SK-N-SH treated with all-trans-retinoic acid at 6 μM for 48 hours (cell line): ENCODE data around the gene MUC7.

Experiments
- ATAC-seq: fragments of 200-7000 bp; cut with Tn5 transposase; 3 replicates; pipeline ENCODE4 v1.9.1; 2020; ENCODE audit warnings: mild to moderate bottlenecking, moderate library complexity
- ARNTL ChIP-seq: fragments of 450-650 bp; formaldehyde crosslinking; IDR thresholded peaks from 2 replicates; pipeline ENCODE4 v1.5.0; 2020; ENCODE audit warnings: low read depth, mild to moderate bottlenecking, moderate library complexity, borderline replicate concordance
- BACH2 ChIP-seq: fragments of 250-450 bp; sonication (Bioruptor Pico); IDR thresholded peaks from 2 replicates; pipeline ENCODE4 v1.9.0; 2021; ENCODE audit warnings: mild to moderate bottlenecking, borderline replicate concordance
- CREB5 ChIP-seq: fragments of 250-450 bp; sonication (Bioruptor Pico); IDR thresholded peaks from 2 replicates; pipeline ENCODE4 v1.5.1; 2020; ENCODE audit warnings: low read depth, mild to moderate bottlenecking, moderate library complexity
- CSDC2 ChIP-seq: fragments of 250-450 bp; sonication (Bioruptor Pico); IDR thresholded peaks from 2 replicates; pipeline ENCODE4 v1.5.0; 2020; ENCODE audit warnings: mild to moderate bottlenecking, moderate library complexity
- CSRNP3 ChIP-seq: fragments of 250-450 bp; sonication (Bioruptor Pico); IDR thresholded peaks from 2 replicates; pipeline ENCODE4 v1.5.1; 2021; ENCODE audit warnings: mild to moderate bottlenecking, moderate library complexity
- ESRRG ChIP-seq: fragments of 250-450 bp; sonication (Bioruptor Pico); IDR thresholded peaks from 2 replicates; pipeline ENCODE4 v1.6.1; 2021; ENCODE audit warnings: mild to moderate bottlenecking
- GLIS3 ChIP-seq: fragments of 250-450 bp; sonication (Bioruptor Pico); IDR thresholded peaks from 2 replicates; pipeline ENCODE4 v1.5.0; 2020; ENCODE audit warnings: mild to moderate bottlenecking, moderate library complexity
- ISL1 ChIP-seq: fragments of 250-450 bp; sonication (Bioruptor Pico); IDR thresholded peaks from 2 replicates; pipeline ENCODE4 v2.1.2; 2022; ENCODE audit warnings: mild to moderate bottlenecking, moderate library complexity
- OSR1 ChIP-seq: fragments of 250-450 bp; sonication (Bioruptor Pico); IDR thresholded peaks from 2 replicates; pipeline ENCODE4 v1.8.0; 2022; ENCODE audit warnings: moderate library complexity, mild to moderate bottlenecking, inconsistent platforms
- PATZ1 ChIP-seq: fragments of 250-450 bp; sonication (Bioruptor Pico); IDR thresholded peaks from 2 replicates; pipeline ENCODE4 v1.8.0; 2020; ENCODE audit warnings: mild to moderate bottlenecking, moderate library complexity, borderline replicate concordance
- POU6F1 ChIP-seq: fragments of 250-450 bp; sonication (Bioruptor Pico); IDR thresholded peaks from 2 replicates; pipeline ENCODE4 v1.8.0; 2021; ENCODE audit warnings: low read depth, mild to moderate bottlenecking, moderate library complexity, borderline replicate concordance
- PPARA ChIP-seq: fragments of 250-450 bp; sonication (Bioruptor Pico); IDR thresholded peaks from 2 replicates; pipeline ENCODE4 v1.5.0; 2020; ENCODE audit warnings: mild to moderate bottlenecking, borderline replicate concordance
- RARB ChIP-seq: fragments of 250-450 bp; sonication (Bioruptor Pico); IDR thresholded peaks from 2 replicates; pipeline ENCODE4 v1.8.0; 2021; ENCODE audit warnings: mild to moderate bottlenecking, moderate library complexity
- SNAI2 ChIP-seq: fragments of 250-450 bp; sonication (Bioruptor Pico); IDR thresholded peaks from 2 replicates; pipeline ENCODE4 v1.5.0; 2020; ENCODE audit warnings: mild to moderate bottlenecking, moderate library complexity
- TCF4 ChIP-seq: fragments of 250-450 bp; sonication (Bioruptor Pico); IDR thresholded peaks from 2 replicates; pipeline ENCODE4 v1.8.0; 2021; ENCODE audit warnings: mild to moderate bottlenecking, moderate library complexity, borderline replicate concordance
- TOX ChIP-seq: fragments of 250-450 bp; sonication (Bioruptor Pico); IDR thresholded peaks from 2 replicates; pipeline ENCODE4 v1.8.0; 2021; ENCODE audit warnings: mild to moderate bottlenecking, moderate library complexity, borderline replicate concordance
- TSHZ2 ChIP-seq: fragments of 250-450 bp; sonication (Bioruptor Pico); IDR thresholded peaks from 2 replicates; pipeline ENCODE4 v1.5.0; 2020; ENCODE audit warnings: mild to moderate bottlenecking, moderate library complexity
- ZC3H10 ChIP-seq: fragments of 250-450 bp; sonication (Bioruptor Pico); IDR thresholded peaks from 2 replicates; pipeline ENCODE4 v1.5.1; 2021; ENCODE audit warnings: mild to moderate bottlenecking, moderate library complexity
- ZFP3 ChIP-seq: fragments of 250-450 bp; sonication (Bioruptor Pico); IDR thresholded peaks from 2 replicates; pipeline ENCODE4 v1.5.0; 2020; ENCODE audit warnings: mild to moderate bottlenecking, moderate library complexity
- ZNF70 ChIP-seq: fragments of 450-650 bp; formaldehyde crosslinking; IDR thresholded peaks from 2 replicates; pipeline ENCODE4 v1.5.0; 2020; ENCODE audit warnings: mild to moderate bottlenecking, moderate library complexity
- ZNF8 ChIP-seq: fragments of 450-650 bp; formaldehyde crosslinking; IDR thresholded peaks from 2 replicates; pipeline ENCODE4 v1.5.0; 2020; ENCODE audit warnings: mild to moderate bottlenecking, moderate library complexity

MUC7 gene

GRCh38 chr4:70530997-70531396, 59.0 kb downstream of the MUC7 start:
- no peak for ATAC-seq
- TF ChIP-seq CSRNP3 = no peak
- no peak for TF ChIP-seq CSDC2
- TF ChIP-seq CREB5 = no peak
- TF ChIP-seq SNAI2 = no peak
- no peak for TF ChIP-seq BACH2
- no peak for TF ChIP-seq TOX
- TF ChIP-seq TSHZ2 (CRISPR knock-in tag) = no peak
- no peak for TF ChIP-seq ZNF70 (CRISPR knock-in tag)
- TF ChIP-seq ZC3H10 (CRISPR knock-in tag) = no peak
- TF ChIP-seq PATZ1 = no peak
- TF ChIP-seq OSR1 (CRISPR knock-in tag) = no peak
- TF ChIP-seq ESRRG = no peak
- TF ChIP-seq ZNF8 (CRISPR knock-in tag) = no peak
- TF ChIP-seq PPARA = no peak
- no peak for TF ChIP-seq ZFP3 (CRISPR knock-in tag)
- no peak for TF ChIP-seq GLIS3 (CRISPR knock-in tag)

- peak; percentile 80 for ATAC-seq
- TF ChIP-seq CSDC2 = no peak
- no peak for TF ChIP-seq ISL1 (CRISPR knock-in tag)
- TF ChIP-seq BACH2 = no peak
- no peak for TF ChIP-seq RARB (CRISPR knock-in tag)
- no peak for TF ChIP-seq POU6F1 (CRISPR knock-in tag)
- TF ChIP-seq CSRNP3 = no peak
- no peak for TF ChIP-seq TCF4 (CRISPR knock-in tag)
- TF ChIP-seq ZNF8 (CRISPR knock-in tag) = no peak
- TF ChIP-seq ARNTL (CRISPR knock-in tag) = no peak
- no peak for TF ChIP-seq ZNF70 (CRISPR knock-in tag)
- TF ChIP-seq, all 23 proteins: peak for 0
Measured at GRCh38 chr4:70531981-70532380, 60.0 kb downstream of the MUC7 start.
